Activated gamma-delta T cell treated with Interleukin-2 at 50 U/mL for 16 hours (primary cell): ENCODE results near the gene CD59.
"Not testable (repeated sequence)": the region's sequence is repeated elsewhere in the genome, so short reads cannot be mapped to it uniquely, and the experiment has no call there.

Experiments used
- DNase-seq: peaks from one replicate; pipeline ENCODE4 v3.0.0-alpha.2; 2020

Gene CD59

GRCh38 chr11:33665350-33666106 lies 70.7 kb downstream of the CD59 start:
- no peak for DNase-seq

DNA sequence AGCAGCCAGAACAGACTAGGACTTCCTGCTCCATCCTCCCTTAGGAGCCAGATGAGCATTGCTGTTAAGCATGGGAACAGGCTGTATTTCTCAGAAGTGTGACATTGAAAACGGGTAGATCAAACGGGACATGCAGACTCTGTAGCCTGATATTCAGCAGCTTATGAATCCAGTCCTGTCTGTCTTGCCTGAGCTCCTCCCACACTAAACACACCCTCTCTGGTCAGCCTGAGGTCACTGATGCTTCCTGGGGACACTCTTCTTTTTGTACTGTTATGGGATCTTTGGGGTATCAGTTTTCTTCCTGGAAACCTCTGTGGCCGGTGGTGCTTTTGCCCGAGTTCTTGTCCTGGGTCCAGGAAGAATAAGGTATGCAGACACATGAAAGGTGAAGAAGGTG lies 71.4 kb downstream of the CD59 start:
- no peak for DNase-seq

DNA sequence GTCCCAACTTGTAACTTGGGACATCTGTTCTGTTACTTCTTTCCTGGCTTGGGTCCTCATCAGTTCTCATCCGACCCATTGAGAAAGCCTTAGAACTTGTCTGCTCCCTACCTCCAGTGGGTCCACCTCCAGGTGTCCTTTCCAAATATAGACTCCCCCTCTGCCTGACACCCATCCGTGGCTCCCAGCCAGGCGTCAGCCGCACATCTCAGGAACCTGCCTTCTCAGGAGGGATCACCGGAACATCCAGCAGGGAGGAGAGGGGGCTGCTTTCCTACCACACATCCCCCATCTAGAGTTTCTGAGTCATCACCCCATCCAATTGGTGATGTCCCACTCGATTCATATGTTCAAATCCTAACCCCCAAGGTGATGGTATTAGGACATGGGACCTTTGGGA lies 72.1 kb downstream of the CD59 start:
- no peak for DNase-seq

- DNase-seq, result no peak
Measured at GRCh38 chr11:33663121-33663520, 73.1 kb downstream of the CD59 start.

- DNase-seq, result not testable (repeated sequence)
Measured at GRCh38 chr11:33661526-33661925, 74.7 kb downstream of the CD59 start.

- DNase-seq, result no peak
Measured at GRCh38 chr11:33660962-33661361, 75.3 kb downstream of the CD59 start.

DNA sequence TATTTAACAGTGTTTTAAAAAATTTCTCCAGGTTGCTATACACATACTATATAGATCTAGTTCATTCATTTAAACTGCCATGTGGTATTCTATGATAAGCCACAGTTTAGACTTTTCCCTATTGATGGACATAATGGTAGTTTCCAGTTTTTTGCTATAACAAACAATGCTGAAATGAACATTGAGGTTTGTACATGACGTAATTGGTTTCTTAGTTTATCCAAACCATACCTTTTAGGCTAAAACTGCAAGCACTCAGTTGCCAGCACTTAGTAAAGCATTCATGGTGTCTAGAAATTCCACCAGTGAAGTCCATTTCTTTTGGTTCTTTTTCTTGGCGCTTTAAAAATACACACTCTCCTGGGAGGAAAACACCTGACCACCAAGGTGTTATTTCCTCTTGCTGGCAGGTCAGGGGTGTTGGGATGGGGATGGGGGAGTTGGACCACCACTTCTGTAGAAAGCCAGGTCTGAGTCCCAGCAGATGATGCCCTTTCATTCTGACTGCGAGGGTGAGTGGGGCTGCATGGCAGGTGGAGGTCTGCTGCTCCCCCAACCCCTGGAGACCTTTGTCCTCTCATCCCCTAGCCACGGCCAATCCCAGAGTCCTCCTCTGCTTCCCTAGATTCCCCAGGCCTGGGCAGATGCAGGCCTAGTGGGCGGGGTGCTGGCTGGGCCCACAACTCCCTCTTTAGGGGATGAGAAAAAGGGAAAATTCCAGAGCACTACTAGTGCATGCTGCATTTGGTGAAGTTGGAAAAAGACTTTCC lies 76.7 kb downstream of the CD59 start:
- DNase-seq, result no peak

- no peak for DNase-seq
Measured at GRCh38 chr11:33658195-33658900, 77.9 kb downstream of the CD59 start.

GRCh38 chr11:33657757-33658156 lies 78.5 kb downstream of the CD59 start:
- no peak for DNase-seq

DNA sequence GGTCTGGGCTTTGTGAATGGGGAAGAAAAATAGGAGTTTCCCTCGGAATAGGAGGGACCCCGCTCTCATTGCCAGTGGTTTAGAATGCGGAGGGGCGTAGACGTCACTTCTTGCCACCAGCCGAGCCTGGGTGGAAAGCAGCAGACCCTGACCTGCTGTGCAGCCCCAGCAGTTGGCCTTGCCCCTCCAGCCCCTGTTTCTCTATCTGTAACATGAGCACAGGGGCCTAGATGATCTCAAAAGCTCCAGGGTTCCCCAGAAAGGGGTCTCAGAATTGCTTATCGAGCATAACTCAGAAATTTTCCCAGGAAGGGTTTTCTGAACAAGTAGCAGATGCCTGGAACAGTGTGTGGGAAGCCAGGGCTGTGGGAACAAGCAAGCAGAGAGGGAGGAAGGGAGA lies 79.5 kb downstream of the CD59 start:
- DNase-seq, result no peak

- no peak for DNase-seq
Measured at GRCh38 chr11:33655842-33656600, 80.2 kb downstream of the CD59 start.

DNA sequence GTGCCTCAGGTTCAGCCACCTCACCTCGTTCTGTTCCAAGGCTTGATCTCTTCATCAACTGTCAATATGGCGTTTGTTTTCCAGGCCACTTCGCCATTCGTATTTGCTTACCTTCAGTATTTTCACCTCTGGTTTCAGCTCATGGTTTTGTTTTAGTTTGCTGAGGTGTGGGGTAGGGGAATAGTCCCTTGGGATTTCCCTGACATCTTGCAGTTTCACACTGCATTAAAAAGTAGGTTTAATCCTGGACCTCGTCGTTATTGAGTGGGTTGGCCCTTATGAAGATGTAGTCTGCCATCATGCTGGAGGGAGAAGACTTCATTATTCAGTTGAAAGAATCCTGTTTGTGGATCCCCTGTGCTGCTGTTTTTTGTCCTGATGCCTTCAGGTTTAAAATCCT lies 81.6 kb downstream of the CD59 start:
- DNase-seq, result no peak
